Activated T-helper 9 cell treated with anti-CD3 and anti-CD28 coated beads, Interleukin-2, amount 50 U/mL, for 16 hours (primary cell): ENCODE measurements around the gene LRRC27.
A peak's percentile ranks its signal among the peaks of the same experiment; 100 is the strongest.

Experiments used
- DNase-seq: peaks from one replicate; pipeline ENCODE4 v3.0.0-alpha.2; 2020; ENCODE audit warnings: low read depth

LRRC27 gene

GRCh38 chr10:132390921-132391675 lies 59.1 kb downstream of the LRRC27 start:
- DNase-seq: no peak

DNA sequence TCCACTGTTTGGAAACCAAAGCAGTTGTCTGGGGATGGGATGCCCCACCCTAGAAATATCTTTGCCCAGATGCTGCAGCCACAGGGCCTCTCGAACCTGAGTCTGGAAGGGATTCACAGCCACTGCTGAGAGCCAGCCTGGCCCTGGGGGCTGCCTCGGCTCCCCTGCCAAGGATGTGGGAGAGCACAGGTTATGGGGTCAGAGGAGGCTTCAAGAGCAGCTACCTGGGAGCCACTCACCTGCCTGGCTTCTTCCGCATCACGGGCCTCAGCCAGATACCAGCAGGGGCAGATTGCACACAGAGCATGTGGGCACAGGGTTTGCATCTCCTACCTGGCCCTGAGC lies 59.7 kb downstream of the LRRC27 start:
- no peak for DNase-seq

GRCh38 chr10:132392184-132392800 lies 60.3 kb downstream of the LRRC27 start:
- no peak for DNase-seq

DNA sequence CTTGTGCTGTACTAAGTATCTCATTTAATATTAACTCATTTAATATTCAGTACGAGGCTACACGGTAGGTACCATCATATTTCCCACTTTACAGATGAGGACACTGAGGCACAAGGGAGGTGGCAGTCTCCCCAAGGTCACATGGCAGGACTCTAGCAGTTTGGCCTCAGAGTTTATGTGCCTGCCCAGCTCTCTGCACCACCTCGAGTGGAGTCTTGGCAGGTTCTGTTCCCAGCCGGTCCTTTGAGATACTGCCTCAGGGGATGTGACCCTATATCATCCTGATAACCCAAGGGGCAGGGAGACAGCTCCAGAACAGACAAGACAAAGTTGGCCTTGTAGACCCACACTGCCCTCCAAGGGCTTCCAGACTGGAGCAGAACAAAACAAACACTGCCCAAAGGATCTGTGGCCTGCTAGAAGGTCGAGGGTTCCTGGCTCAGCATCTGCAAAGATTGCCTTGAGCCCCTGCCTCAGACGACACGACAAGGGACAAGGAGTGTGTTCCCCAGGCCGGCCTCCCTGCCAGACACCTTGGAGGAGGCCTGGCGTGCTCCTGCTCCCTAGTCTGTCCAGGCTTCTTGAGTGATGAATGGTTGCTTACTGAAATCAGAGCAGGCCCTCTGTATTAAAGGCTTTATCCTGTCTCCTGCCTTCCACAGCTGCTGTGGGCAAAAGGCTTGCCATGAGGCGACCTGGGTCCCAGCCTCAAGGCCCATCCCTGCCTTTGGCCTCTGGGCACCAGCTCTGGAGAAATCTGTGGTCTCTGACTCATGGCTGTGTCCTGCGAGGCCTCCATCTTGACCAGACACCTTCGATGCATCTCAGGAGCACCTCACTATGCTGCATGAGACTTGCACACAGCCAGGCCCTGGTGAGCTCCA lies 61.1 kb downstream of the LRRC27 start:
- no peak for DNase-seq

GRCh38 chr10:132393695-132394181 lies 61.7 kb downstream of the LRRC27 start:
- DNase-seq: no peak

DNA sequence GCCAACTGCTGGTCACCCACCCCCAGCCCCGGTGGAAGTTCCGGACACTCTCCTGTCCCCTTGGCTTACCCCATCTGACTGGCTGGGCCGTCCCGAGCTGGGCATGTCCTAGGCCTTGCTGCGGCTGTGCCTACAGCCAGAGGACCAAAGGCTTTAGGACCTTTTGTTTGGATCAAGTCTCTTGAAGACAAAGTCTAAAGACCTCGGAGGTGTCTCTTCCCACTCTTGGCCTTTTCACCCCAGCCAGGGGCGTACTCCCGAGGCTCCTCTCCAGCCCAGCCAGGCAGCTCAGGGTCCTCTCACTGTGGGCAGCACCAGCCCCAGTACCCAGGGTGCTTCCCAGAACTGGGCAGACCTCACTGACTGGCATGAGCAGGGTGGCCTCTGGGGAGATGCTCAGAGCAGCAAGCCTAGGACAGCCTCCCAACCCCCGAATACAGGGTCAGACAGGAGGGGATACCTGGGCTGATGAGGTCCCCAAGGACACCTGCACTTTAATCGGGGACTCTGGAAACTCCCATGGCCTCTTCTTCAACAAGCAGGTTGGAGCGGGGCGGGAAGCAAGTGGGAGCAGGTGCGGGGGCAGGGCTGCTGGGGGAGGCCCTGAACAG lies 62.3 kb downstream of the LRRC27 start:
- no peak for DNase-seq

- no peak for DNase-seq
Measured at GRCh38 chr10:132394936-132395703, 63.1 kb downstream of the LRRC27 start.

GRCh38 chr10:132395704-132396493 lies 63.9 kb downstream of the LRRC27 start:
- DNase-seq: no peak

GRCh38 chr10:132396494-132397035 lies 64.6 kb downstream of the LRRC27 start:
- DNase-seq: peak; percentile 61

GRCh38 chr10:132397036-132397541 lies 65.1 kb downstream of the LRRC27 start, which contains the start of gene PWWP2B:
Gene PWWP2B, plus strand, starts transcription at chr10:132397200. Its CDS starts 27 bp downstream, at chr10:132397227.
- peak; percentile 50 for DNase-seq

DNA sequence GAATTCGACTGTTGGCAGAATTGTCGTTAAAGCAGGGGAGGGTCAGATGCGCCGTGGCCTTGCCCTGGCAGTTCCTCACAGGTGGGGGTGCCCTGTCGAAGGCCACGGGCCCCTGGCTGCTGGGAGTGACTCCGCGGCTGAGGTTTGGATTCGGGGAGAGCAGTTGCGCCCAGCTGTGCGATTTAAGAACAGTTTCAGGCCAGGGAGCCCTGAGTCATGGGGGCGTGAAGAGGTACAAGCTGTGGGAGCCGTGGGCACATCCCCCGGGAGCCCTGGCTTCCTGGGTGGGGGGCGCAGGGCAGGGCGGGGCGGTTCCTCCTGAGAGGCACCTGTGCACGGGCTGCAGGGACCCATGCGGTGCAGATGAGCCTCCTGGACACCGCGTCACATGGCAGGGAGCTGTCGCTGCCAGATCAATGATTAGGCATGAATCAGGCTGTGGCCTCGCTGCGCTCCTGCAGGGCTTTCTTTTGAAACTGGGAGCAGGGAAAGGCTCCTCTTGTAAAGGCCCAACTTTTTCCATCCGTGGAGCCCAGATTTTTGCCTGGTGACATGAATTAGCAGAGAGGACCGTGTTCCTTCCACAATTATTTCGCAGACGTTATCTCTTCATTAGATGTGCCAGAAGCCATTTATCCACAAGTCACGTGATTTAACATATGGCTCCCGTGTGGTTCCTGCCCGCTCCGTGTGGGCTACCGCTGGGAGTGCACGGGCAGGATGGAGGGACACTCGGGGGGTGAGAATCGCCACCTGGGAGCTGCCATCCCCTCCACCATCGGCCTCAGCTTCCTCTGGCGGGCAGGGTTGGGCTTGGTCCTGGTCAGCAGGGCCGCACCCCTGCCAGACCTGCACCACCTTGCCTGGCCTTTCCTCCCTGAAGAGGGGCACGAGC lies 65.9 kb downstream of the LRRC27 start:
- DNase-seq: peak; percentile 25

DNA sequence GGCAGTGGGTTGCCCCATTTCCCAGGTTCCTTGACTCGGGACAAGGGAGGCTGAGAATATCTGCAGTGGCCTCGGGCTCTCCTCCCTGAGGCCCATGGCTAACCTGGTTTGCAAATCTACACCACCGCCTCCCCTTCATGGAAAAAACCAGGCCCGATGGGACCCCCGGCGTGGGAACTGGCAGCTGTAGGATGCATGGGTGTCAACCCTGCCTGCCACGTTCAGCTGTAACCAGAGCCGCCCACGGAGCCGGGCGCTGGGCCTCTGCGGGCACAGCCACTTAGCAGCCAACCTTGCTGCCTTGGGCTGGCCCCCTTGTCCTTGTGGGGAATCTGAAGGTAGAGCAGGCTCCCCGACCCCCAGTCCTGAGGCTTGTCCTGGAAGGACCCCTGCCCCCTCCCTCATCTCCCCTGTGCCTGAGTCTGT lies 66.6 kb downstream of the LRRC27 start:
- DNase-seq: no peak

DNA sequence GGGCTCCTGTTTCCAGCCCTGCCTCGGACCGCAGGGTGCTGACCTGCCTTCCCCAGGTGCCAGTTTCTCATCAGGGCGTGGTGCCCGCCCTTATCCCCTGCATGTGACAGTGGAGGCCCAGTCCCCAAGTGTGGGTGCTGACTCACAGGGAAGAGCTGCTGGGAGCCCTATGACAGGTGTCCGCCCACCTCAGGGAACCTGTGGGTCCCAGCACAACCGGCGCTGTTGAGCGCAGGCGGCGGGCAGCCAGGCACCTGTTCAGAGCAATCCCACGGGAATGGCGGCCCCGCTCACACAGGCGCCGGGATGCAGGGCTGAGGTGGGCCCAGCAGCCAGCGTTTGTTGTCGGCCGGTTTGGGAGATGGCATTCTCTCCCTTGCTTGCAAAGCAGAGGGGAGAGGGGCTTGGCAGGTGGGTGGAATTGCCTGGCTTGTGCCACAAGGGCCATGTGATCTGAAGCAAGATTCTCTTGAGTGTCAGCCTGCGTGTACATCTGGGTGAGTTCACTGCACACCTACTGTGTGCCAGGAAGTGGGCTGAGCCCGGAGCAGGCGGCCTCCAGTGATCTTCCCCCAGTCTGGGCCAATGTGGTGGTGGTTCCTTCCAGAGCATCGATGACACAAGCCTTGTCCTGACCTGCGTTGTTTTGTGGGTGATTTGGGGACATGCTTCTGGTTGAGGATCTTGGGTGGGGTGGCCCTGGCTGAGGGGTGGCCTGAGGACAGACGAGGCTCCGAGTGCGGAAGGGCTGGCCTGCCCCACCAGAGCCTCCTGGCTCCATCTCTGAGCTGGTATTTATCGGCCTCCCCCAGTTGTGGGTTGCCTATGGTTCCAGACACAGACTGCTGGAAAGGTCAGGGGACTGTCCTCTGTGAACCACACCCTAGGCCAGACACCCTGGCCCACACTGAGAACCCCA lies 67.4 kb downstream of the LRRC27 start:
- DNase-seq: no peak

DNA sequence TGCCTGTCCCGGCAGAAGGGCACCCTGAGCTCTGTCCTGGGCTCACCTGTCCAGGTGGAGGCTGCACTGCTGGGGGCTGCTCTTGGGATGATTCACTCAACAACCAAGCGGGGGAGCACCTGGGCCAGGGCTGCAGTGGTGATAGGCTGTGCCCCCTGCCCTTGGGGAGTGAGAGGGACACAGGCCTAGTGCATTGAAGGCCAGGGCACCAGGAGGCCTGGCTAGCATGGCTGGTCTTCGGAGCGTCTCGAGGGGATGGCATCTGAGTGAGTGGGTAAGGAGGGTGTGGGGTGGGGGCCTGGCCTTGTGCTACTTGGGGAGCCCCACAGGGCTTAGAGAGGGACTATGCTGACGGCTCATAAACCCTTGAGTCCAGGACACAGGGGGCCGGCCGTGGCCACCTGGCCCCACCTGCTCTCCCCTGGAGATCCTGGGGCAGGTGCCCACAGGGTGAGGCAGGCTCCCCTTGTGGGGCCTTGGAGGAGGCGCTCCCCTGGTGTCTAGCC lies 68.1 kb downstream of the LRRC27 start:
- DNase-seq: no peak

DNA sequence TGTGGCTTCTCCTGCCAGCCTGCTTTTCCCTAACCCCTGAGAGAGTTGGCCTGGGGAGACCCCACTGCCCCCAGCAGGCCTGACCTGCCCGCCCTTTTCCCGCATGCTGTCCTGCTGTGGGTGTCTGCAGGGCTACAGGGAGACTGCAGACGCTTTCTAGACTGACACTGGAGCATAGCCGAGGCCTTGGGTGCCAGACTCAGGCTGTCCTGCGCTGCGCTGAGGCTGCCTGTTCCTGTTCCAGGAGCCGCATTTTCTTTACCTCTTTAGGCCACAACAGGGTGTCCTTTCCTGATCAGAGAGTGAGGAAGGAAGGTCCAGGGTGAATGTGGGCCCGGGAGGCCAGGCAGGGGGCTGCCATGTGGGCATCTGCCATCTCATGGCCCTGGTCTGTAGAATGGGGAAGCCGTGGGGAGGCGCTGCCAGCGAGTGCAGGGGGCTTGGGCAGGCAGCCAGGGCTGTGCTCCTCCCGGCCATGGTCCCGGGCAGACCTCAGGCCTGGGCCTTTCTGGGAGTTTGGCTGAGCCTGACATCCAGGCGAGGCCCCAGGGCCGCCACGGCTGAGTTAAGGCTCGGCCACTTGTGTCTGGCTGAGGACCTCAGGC lies 68.7 kb downstream of the LRRC27 start:
- DNase-seq: no peak

DNA sequence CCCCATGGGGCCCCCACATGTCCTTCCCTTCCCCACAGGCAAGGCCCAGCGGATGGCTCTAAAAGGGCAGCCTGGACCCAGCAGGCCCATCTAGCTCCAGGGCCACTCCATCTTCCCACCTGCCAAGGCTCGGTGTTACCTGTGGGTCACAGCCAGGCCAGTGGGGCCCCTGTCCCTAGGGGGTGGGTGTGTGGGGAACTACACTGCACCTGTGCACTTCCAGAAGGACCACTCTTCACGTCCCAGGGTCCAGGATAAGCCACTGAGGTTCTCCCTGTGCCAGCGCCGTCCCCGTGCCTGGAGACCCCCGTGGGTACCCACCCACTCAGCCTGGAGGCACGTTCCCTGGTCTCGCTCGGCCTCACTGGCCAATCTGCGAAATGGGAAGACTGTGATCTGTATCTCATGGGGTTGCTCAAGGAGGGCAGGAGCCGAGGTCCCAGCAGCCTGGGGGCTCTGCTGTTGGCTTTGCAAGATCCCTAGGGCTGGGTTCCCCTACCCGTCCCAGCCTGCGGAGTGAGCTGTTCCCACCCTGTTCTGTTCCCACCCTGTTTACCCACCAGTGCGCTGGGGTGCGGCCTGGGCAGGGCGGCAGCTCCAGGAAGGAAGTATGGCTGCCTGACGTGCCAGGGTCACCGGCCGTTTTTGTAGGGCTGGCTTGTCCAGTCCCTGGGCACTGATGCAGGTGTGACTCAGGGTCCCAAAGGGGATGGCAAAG lies 69.6 kb downstream of the LRRC27 start:
- no peak for DNase-seq
